ENCODE data around the gene LRRC49.
"Not testable (repeated sequence)": the region's sequence is repeated elsewhere in the genome, so short reads cannot be mapped to it uniquely, and the experiment has no call there.

LRRC49 gene

DNA sequence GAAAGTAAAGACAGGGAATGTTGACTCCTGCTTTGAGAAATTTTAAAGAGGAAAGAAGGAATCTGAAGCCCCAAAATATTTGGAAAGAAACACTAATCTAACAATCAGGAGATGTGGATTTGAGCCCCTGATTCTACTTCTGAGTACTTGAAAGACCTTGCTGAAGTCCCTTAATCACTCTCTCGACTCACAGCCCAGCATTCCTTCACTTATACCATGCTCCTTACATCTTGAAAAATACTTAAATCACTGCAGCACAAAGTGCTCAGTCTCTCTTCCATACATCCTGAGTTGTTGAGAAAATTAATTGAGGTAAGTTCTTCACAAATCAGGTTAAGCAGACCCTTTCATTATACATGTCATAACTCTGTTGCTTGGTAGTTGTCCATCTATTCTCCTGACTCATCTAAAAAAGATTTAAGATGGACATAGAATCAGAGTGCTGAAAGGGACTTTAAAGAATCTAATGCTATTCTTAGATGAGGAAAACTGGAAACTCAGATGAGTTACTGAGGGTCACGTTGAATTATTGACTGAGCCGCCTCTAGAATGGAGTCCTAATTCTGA, 149.8 kb downstream of the LRRC49 start:
- in situ Hi-C loops (cut with MboI; ENCODE audit: low pct_unique_long_range_greater_than_20kb, low sequenced_read_pairs, unreplicated experiment): no loop called here

GRCh38 chr15:71043373-71043772, 150.7 kb downstream of the LRRC49 start:
- in situ Hi-C loops (cut with MboI; ENCODE audit: low pct_unique_long_range_greater_than_20kb, low sequenced_read_pairs, unreplicated experiment): no loop called here
- DNase-seq (ENCODE audit: low spot score): no peak
- TF ChIP-seq CTCF (IDR thresholded peaks at IDR 0.05; ENCODE audit: extremely low read depth, insufficient read depth, missing control alignments): no peak

More for the DNA sequence above, 149.8 kb downstream of the LRRC49 start:
- no peak for TF ChIP-seq CTCF (IDR thresholded peaks at IDR 0.05; ENCODE audit: extremely low read depth, insufficient read depth, missing control alignments)
- DNase-seq (ENCODE audit: low spot score): no peak

- in situ Hi-C loops (cut with MboI; ENCODE audit: low pct_unique_long_range_greater_than_20kb, low sequenced_read_pairs, unreplicated experiment): no loop called here
- no peak for TF ChIP-seq CTCF (IDR thresholded peaks at IDR 0.05; ENCODE audit: extremely low read depth, insufficient read depth, missing control alignments)
- no peak for DNase-seq (ENCODE audit: low spot score)
These were observed 151.4 kb downstream of the LRRC49 start for GRCh38 chr15:71044006-71044405.

- DNase-seq (ENCODE audit: low spot score); in situ Hi-C loops (cut with MboI; ENCODE audit: low pct_unique_long_range_greater_than_20kb, low sequenced_read_pairs, unreplicated experiment): not testable (repeated sequence)
These were observed 153.5 kb downstream of the LRRC49 start for GRCh38 chr15:71046146-71046545.

- no peak for DNase-seq (ENCODE audit: low spot score)
- in situ Hi-C loops (cut with MboI; ENCODE audit: low pct_unique_long_range_greater_than_20kb, low sequenced_read_pairs, unreplicated experiment): no loop called here
- TF ChIP-seq CTCF (IDR thresholded peaks at IDR 0.05; ENCODE audit: extremely low read depth, insufficient read depth, missing control alignments): no peak
These were observed 156.5 kb downstream of the LRRC49 start for GRCh38 chr15:71048913-71049675.

- in situ Hi-C loops (cut with MboI; ENCODE audit: low pct_unique_long_range_greater_than_20kb, low sequenced_read_pairs, unreplicated experiment): no loop called here
- no peak for TF ChIP-seq CTCF (IDR thresholded peaks at IDR 0.05; ENCODE audit: extremely low read depth, insufficient read depth, missing control alignments)
- no peak for DNase-seq (ENCODE audit: low spot score)
These were observed 157.2 kb downstream of the LRRC49 start for GRCh38 chr15:71049706-71050422.

DNA sequence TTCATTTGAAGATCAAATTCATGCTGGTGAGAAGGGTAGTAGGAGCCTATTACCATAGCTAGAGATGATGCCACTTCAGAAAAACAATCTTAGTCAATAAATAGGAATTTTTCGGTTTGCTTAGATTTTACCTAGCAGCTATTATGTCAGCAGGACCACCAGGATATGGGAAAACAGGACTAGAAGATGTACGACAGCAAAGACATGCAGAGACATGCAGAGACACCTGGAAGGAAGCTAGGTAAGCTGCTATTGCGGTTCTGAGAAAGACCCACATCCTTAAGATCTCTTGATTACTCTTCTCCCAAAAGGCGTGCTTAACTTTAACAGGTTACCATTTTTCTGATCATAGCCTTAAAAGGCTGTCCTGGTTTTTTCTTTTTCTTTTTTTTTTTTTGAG, 157.8 kb downstream of the LRRC49 start:
- in situ Hi-C loops (cut with MboI; ENCODE audit: low pct_unique_long_range_greater_than_20kb, low sequenced_read_pairs, unreplicated experiment): no loop called here
- TF ChIP-seq CTCF (IDR thresholded peaks at IDR 0.05; ENCODE audit: extremely low read depth, insufficient read depth, missing control alignments): no peak
- DNase-seq (ENCODE audit: low spot score): no peak
